H1 (cell line): ENCODE results near the gene MT1X. TPM values are rescaled to one million over a fixed set of nuclear protein-coding genes. Genes with fewer than 3 reads are reported as not detected.
A peak's percentile ranks its signal among the peaks of the same experiment; 100 is the strongest.

Source experiments
- CTCF ChIA-PET: fragments of 300-600 bp; sonication (Branson Sonifier 250); formaldehyde crosslinking; loops from one replicate; lab custom pipeline; 2021; ENCODE audit not compliant: partially characterized antibody; lab: Charles Lee
- POLR2A ChIA-PET: fragments of 300-600 bp; sonication (Branson Sonifier 250); formaldehyde crosslinking; loops from one replicate; lab custom pipeline; 2021; ENCODE audit warnings: inconsistent platforms; ENCODE audit not compliant: partially characterized antibody; lab: Charles Lee
- DNase-seq, 2 experiments: peaks; one replicate each; pipeline versions ENCODE4 v3.0.0 to v3.0.0-alpha.2; 2010 to 2022; ENCODE audit warnings: low spot score in 2 of 2, low read depth in 1 of 2, mixed read lengths in 1 of 2
- FAIRE-seq: peaks from 2 replicates; lab custom pipeline; 2011; peaks lifted over from hg19 to GRCh38; lab: Jason Lieb, UNC
- H2AFZ ChIP-seq: 2 replicates; pipeline ENCODE4 v1.8.1; 2012; ENCODE audit warnings: low read length, inconsistent platforms
- H2AK5ac ChIP-seq: 2 replicates; pipeline ENCODE4 v1.6.1; 2013; ENCODE audit warnings: low read depth, low read length
- H2BK120ac ChIP-seq: replicated peaks from 2 replicates; pipeline ENCODE3; 2013; ENCODE audit warnings: low read depth, low read length, inconsistent platforms
- H2BK12ac ChIP-seq: 2 replicates; pipeline ENCODE4 v1.6.1; 2013; ENCODE audit warnings: low read depth, low read length
- H2BK15ac ChIP-seq: 2 replicates; pipeline ENCODE4 v1.6.1; 2013; ENCODE audit warnings: low read length
- H2BK20ac ChIP-seq: 2 replicates; pipeline ENCODE4 v1.6.1; 2013; ENCODE audit warnings: low read length
- H2BK5ac ChIP-seq: 2 replicates; pipeline ENCODE4 v1.6.1; 2013; ENCODE audit warnings: low read depth, low read length
- H3K14ac ChIP-seq: 2 replicates; pipeline ENCODE4 v1.6.1; 2013; ENCODE audit warnings: inconsistent platforms; ENCODE audit not compliant: insufficient read length
- H3K18ac ChIP-seq: 2 replicates; pipeline ENCODE4 v1.6.1; 2013; ENCODE audit warnings: low read length; ENCODE audit errors: extremely low read depth
- H3K23ac ChIP-seq: 2 replicates; pipeline ENCODE4 v1.6.1; 2013; ENCODE audit warnings: inconsistent platforms; ENCODE audit not compliant: insufficient read length
- H3K23me2 ChIP-seq: 2 replicates; pipeline ENCODE4 v1.6.1; 2013; ENCODE audit warnings: low read depth, low read length
- H3K27ac ChIP-seq: 2 replicates; pipeline ENCODE4 v1.6.1; 2011; ENCODE audit warnings: low read depth, low read length, inconsistent platforms
- H3K27me3 ChIP-seq, 4 experiments: replicated peaks in 1 of 4; 1 replicate in 1 of 4; 2 replicates in 3 of 4; pipeline versions ENCODE4 v1.6.1 to v1.8.1; 2011 to 2013; ENCODE audit warnings: low read length in 3 of 4, mild to moderate bottlenecking in 3 of 4, inconsistent platforms in 2 of 4, mixed read lengths in 2 of 4, moderate library complexity in 1 of 4; ENCODE audit not compliant: control insufficient read depth in 3 of 4, insufficient read depth in 3 of 4; ENCODE audit errors: extremely low read depth in 1 of 4
- H3K36me3 ChIP-seq, 4 experiments: 2 replicates each; pipeline versions ENCODE4 v1.6.1 to v1.8.1; 2011 to 2013; ENCODE audit warnings: mild to moderate bottlenecking in 4 of 4, low read length in 3 of 4, moderate library complexity in 2 of 4, control low read depth in 1 of 4, inconsistent platforms in 1 of 4; ENCODE audit not compliant: insufficient read depth in 4 of 4, control insufficient read depth in 2 of 4
- H3K4ac ChIP-seq: replicated peaks from 2 replicates; pipeline ENCODE3; 2013; ENCODE audit warnings: low read length, low read depth, mixed read lengths, inconsistent platforms; ENCODE audit not compliant: insufficient read length
- H3K4me1 ChIP-seq, 4 experiments: replicated peaks in 1 of 4; 1 replicate in 1 of 4; 2 replicates in 3 of 4; pipeline versions ENCODE4 v1.6.1 to v1.8.1; 2011 to 2013; ENCODE audit warnings: low read length in 3 of 4, inconsistent platforms in 2 of 4, mixed read lengths in 1 of 4; ENCODE audit not compliant: insufficient read depth in 4 of 4, control insufficient read depth in 3 of 4
- H3K4me2 ChIP-seq, 2 experiments: 2 replicates each; pipeline versions ENCODE4 v1.6.1 to v1.8.1; 2011 to 2013; ENCODE audit warnings: low read depth in 2 of 2, low read length in 2 of 2, control low read depth in 1 of 2, inconsistent platforms in 1 of 2, mild to moderate bottlenecking in 1 of 2; ENCODE audit not compliant: insufficient read depth in 1 of 2
- H3K4me3 ChIP-seq, 4 experiments: fragments of 200-600, 300-600 bp in 1 of 4; sonication (generic), shearing (Covaris generic), sonication (Bioruptor Twin) in 1 of 4; 2 replicates each; pipeline versions ENCODE4 v1.5.1 to v1.8.1; 2011 to 2016; ENCODE audit warnings: low read length in 4 of 4, low read depth in 3 of 4, control low read depth in 2 of 4, inconsistent platforms in 2 of 4, mild to moderate bottlenecking in 2 of 4, mixed read lengths in 1 of 4, moderate library complexity in 1 of 4; ENCODE audit not compliant: insufficient read depth in 2 of 4; ENCODE audit errors: extremely low read depth in 1 of 4
- H3K56ac ChIP-seq: replicated peaks from 2 replicates; pipeline ENCODE3; 2013; ENCODE audit warnings: low read depth, mild to moderate bottlenecking, mixed read lengths, low read length, inconsistent platforms; ENCODE audit not compliant: insufficient read length
- H3K79me1 ChIP-seq: 2 replicates; pipeline ENCODE4 v1.6.1; 2013; ENCODE audit warnings: low read depth, low read length, control low read depth
- H3K79me2 ChIP-seq, 2 experiments: 2 replicates each; pipeline versions ENCODE4 v1.6.1 to v1.8.1; 2012 to 2013; ENCODE audit warnings: low read length in 2 of 2, mild to moderate bottlenecking in 2 of 2, inconsistent platforms in 1 of 2; ENCODE audit not compliant: insufficient read depth in 2 of 2, control insufficient read depth in 1 of 2
- H3K9ac ChIP-seq, 4 experiments: replicated peaks in 1 of 4; 1 replicate in 1 of 4; 2 replicates in 3 of 4; pipeline versions ENCODE4 v1.6.1 to v1.8.1; 2011 to 2013; ENCODE audit warnings: low read depth in 3 of 4, low read length in 3 of 4, control low read depth in 2 of 4, mild to moderate bottlenecking in 2 of 4, moderate library complexity in 2 of 4, inconsistent platforms in 1 of 4; ENCODE audit errors: extremely low read depth in 1 of 4
- H3K9me3 ChIP-seq, 2 experiments: 2 replicates each; pipeline versions ENCODE4 v1.6.1 to v1.8.1; 2012 to 2013; ENCODE audit warnings: mild to moderate bottlenecking in 2 of 2, moderate library complexity in 2 of 2, control low read depth in 1 of 2, inconsistent platforms in 1 of 2, low read depth in 1 of 2, low read length in 1 of 2, mixed read lengths in 1 of 2; ENCODE audit not compliant: insufficient read depth in 2 of 2
- H4K20me1 ChIP-seq, 2 experiments: replicated peaks in 1 of 2; 2 replicates each; pipeline versions ENCODE3 to v1.8.1; 2011 to 2013; ENCODE audit warnings: inconsistent platforms in 2 of 2, low read length in 2 of 2, mild to moderate bottlenecking in 1 of 2; ENCODE audit not compliant: insufficient read depth in 2 of 2, control insufficient read depth in 1 of 2
- H4K5ac ChIP-seq: 2 replicates; pipeline ENCODE4 v1.6.1; 2013; ENCODE audit warnings: low read length, low read depth, mixed read lengths, inconsistent platforms; ENCODE audit not compliant: insufficient read length
- H4K8ac ChIP-seq: 2 replicates; pipeline ENCODE4 v1.8.0; 2013; ENCODE audit warnings: mild to moderate bottlenecking, moderate library complexity, low read length, inconsistent platforms; ENCODE audit not compliant: insufficient read depth; ENCODE audit errors: extremely low read depth
- H4K91ac ChIP-seq: replicated peaks from 2 replicates; pipeline ENCODE3; 2013; ENCODE audit warnings: low read length, mixed read lengths, inconsistent platforms; ENCODE audit not compliant: insufficient read length
- EZH2 ChIP-seq: fragments of 200-600 bp; sonication (generic); IDR thresholded peaks from 2 replicates; pipeline ENCODE4 v1.7.1; 2012; ENCODE audit warnings: low read depth, mild to moderate bottlenecking, moderate library complexity, low read length, inconsistent platforms; ENCODE audit not compliant: severe bottlenecking
- KDM4A ChIP-seq: IDR thresholded peaks from one replicate; pipeline ENCODE4 v1.7.1; 2012; ENCODE audit warnings: low read depth, mild to moderate bottlenecking, moderate library complexity, low read length, inconsistent platforms; ENCODE audit not compliant: severe bottlenecking
- NRF1 ChIP-seq: IDR thresholded peaks from 2 replicates; pipeline ENCODE4 v1.6.1; 2011; ENCODE audit warnings: mild to moderate bottlenecking, low read depth, low read length, improper control_type of control experiment
- PHF8 ChIP-seq: fragments of 200-600 bp; sonication (generic); conservative IDR thresholded peaks from 2 replicates; pipeline ENCODE4 v1.7.1; 2012; ENCODE audit warnings: low read depth, mild to moderate bottlenecking, inconsistent platforms, low read length, moderate library complexity
- RBBP5 ChIP-seq: IDR thresholded peaks from 2 replicates; pipeline ENCODE4 v1.7.1; 2012; ENCODE audit warnings: low read depth, mild to moderate bottlenecking, inconsistent platforms, low read length, moderate library complexity, borderline replicate concordance
- SUZ12 ChIP-seq: fragments of 200-600 bp; sonication (generic); IDR thresholded peaks from 2 replicates; pipeline ENCODE4 v1.6.1; 2012; ENCODE audit warnings: mild to moderate bottlenecking, inconsistent platforms, low read length, moderate library complexity, mixed read lengths
- WGBS, 2 experiments: shearing (Covaris generic) in 1 of 2; methylation state at CpG; one replicate each; pipeline versions ENCODE4 v1.1.6 to v1.1.7; 2013 to 2015; ENCODE audit warnings: low lambda C conversion rate in 2 of 2, mixed read lengths in 2 of 2, inconsistent platforms in 1 of 2, low coverage in 1 of 2, missing lambda C conversion rate in 1 of 2; ENCODE audit not compliant: insufficient replicate concordance in 2 of 2, insufficient coverage in 1 of 2, insufficient read length in 1 of 2; ENCODE audit errors: extremely low coverage in 1 of 2, missing lambda C conversion rate in 1 of 2; 5-methylcytosine and 5-hydroxymethylcytosine counted together
- polyA plus RNA-seq, 7 experiments: library from polyadenylated mRNA; depleted of rRNA in 3 of 7; stranded (reverse) in 5 of 7; unstranded in 2 of 7; fragments of >200 nt in 5 of 7; fragments of 200-250 nt in 2 of 7; gene quantifications; 1 replicate in 5 of 7; 2 replicates in 1 of 7; 4 replicates in 1 of 7; pipeline versions ENCODE4 v1.2.1 to v1.2.3, GENCODE V29; 2011 to 2013; ENCODE audit warnings: missing spikeins in 2 of 7, mixed read lengths in 2 of 7
- total RNA-seq: library from RNA; stranded (reverse); fragmentation: NEBNext Ultra II Directional; extraction: Animal tissue kit (Norgen Biotek cat#: 25700); gene quantifications from 2 replicates; pipeline ENCODE4 v1.2.1, GENCODE V29; 2021

MT1X gene
- total and polyA plus RNA-seq, 2 of the 8 experiments (the other 6 are each of a cell fraction or from before 2014, with no cell fraction given): 52.4 to 1,060 TPM

- Histone ChIP-seq H2BK12ac (peak overlapping the region; percentile 86; the same call in 1 of the 2 replicates), H3K4me3 (peak overlapping the region; percentile 13 to 52 (median 19); a peak in 7 of 8 replicates), H2BK5ac (no peak overlapping the region), H3K4me2 (peak overlapping the region; percentile 74 to 92), H3K4ac (no peak overlapping the region), H3K9ac (no peak overlapping the region), H3K9me3 (no peaks in the 10 kb centered on the region), H3K27ac (no peak overlapping the region), H3K18ac (peak overlapping the region; percentile 68), H3K36me3 (no peaks in the 10 kb centered on the region), H3K79me1 (no peaks in the 10 kb centered on the region), H2BK20ac (no peak overlapping the region; the same call in 1 of the 2 replicates), H3K14ac (no peak overlapping the region), H3K79me2 (no peaks in the 10 kb centered on the region), H3K23me2 (peaks cover 10% of the 10 kb centered on the region; the same call in 1 of the 2 replicates), H2BK120ac (no peak overlapping the region), H4K91ac (peak overlapping the region; percentile 15), H3K27me3 (peaks cover 65 to 83% (median 77%) of the 10 kb centered on the region in 4 experiments), H2AFZ (0 out of 2 replicates have a peak overlapping the region, but pooled peaks have one; percentile 6), H4K8ac (no peak overlapping the region), H3K4me1 (peaks cover 3 to 18% (median 13%) of the 10 kb centered on the region in 4 experiments), H2BK15ac (no peak overlapping the region), H4K5ac (no peak overlapping the region), H4K20me1 (peaks cover 2 to 9% of the 10 kb centered on the region in 2 experiments), H3K56ac (no peak overlapping the region), H2AK5ac (no peak overlapping the region), H3K23ac (no peak overlapping the region)
- CTCF ChIA-PET: interaction anchor here (0.6 to 4.6 kb wide), 8 partner anchors 10 to 884 kb away, joined by 3 to 29 read pairs (median 3); partner anchors contain the start of gene MT1E
- TF ChIP-seq NRF1 (0 out of 2 replicates have a peak, but pooled peaks have one; percentile 28), PHF8 (no peak), RBBP5 (no peak), KDM4A (peak; percentile 30), SUZ12 (peak; percentile 76), EZH2 (peak; percentile 72)
- DNase-seq (no peak), FAIRE-seq (no peak)
- WGBS, 2 experiments: 10% methylated on average over 19 of the region's 19 CpGs; no CpG with 5 or more reads in 1 of the 2 experiments
- POLR2A ChIA-PET: interaction anchor here (0.9 to 13.9 kb wide), 13 partner anchors 9 to 219 kb away, joined by 3 to 205 read pairs (median 5); partner anchors contain the start of genes MT1B, MT1E, MT1F and MT1M
These were observed 12.2 kb upstream of the MT1X start for GRCh38 chr16:56669840-56670619.
